Superior temporal gyrus (tissue), 1 donor: ENCODE results near the gene THBS4.

Source experiments
- DNase-seq: peaks from one replicate; pipeline ENCODE4 v3.0.0-alpha.2; 2016; ENCODE audit errors: extremely low spot score

The THBS4 gene

GRCh38 chr5:80043187-80043586 is 8.0 kb downstream of the THBS4 start:
- no peak for DNase-seq

DNA sequence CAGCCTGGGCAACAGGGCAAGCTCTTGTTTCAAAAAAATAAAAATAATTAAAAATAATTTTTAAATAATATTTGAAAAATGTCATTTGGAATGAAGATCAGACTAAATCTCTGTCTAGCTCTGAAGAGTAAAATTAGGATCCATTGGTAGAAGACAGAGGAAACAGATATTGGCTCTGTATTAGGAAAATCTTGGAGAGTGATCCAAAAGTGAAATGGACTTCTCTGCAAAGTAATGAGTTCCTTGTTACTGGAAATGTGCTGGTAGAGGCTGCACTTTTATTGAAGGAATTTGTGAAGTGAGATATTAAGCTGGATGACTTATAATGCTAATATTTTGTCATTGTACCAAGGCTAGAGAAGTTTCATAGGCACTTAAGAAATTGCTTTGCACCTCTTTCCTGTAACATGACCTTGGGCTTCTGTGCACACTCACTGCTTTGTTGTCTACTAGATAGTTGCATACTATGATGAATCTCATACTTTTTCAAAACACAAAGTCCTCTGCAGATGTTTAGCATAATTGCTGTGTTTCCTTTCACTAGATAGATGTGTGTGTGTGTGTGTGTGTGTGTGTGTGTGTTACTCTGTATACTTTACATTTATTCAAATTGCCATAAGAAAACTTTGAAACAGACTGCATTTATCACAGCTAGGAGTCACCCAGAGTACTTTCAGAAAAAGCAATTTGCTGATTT is 13.1 kb downstream of the THBS4 start:
- no peak for DNase-seq

- no peak for DNase-seq
Observed at GRCh38 chr5:80052464-80052863, 17.3 kb downstream of the THBS4 start.

GRCh38 chr5:80054682-80055081 is 19.5 kb downstream of the THBS4 start:
- no peak for DNase-seq

DNA sequence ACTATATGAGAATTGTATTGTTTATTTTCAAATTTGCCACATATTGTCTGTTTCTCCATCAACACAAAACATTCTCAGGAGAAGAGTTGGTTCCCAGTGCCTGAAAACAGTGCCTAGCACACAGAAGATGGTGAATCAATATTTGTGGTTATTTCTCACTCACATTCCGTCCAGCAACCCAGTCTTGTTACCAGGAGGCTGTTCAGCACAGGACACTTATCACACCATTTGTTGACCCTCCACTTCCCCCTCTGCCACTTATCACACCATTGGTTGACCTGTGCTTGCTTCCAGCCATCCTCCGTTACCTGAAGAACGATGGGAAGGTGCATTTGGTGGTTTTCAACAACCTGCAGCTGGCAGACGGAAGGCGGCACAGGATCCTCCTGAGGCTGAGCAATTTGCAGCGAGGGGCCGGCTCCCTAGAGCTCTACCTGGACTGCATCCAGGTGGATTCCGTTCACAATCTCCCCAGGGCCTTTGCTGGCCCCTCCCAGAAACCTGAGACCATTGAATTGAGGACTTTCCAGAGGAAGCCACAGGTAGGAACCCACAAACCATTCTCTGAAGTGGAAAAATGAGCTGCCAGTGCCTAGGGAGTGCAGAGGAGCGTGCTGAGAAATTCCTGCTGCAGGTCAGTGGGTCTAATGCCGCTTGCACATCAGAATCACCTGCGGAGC is 20.5 kb downstream of the THBS4 start:
- DNase-seq = no peak

- no peak for DNase-seq
Observed at GRCh38 chr5:80057099-80057498, 22.0 kb downstream of the THBS4 start.

DNA sequence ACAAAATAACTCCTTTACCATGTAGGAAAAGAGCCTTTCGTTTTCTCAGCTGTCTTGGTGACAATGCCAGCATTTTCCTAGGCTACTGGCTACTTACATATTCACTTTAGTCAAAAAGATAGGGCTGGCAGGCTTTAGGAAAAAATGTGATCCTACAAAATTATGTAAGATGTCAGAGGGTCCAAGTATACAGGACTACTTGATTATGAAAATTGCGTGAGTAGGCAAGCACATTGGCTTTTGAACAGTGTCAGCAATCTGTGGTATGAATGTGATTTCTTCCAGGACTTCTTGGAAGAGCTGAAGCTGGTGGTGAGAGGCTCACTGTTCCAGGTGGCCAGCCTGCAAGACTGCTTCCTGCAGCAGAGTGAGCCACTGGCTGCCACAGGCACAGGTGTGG is 22.8 kb downstream of the THBS4 start:
- DNase-seq = no peak

- no peak for DNase-seq
Observed at GRCh38 chr5:80059354-80059980, 24.3 kb downstream of the THBS4 start.

GRCh38 chr5:80060966-80061365 is 25.8 kb downstream of the THBS4 start:
- no peak for DNase-seq

GRCh38 chr5:80061547-80061946 is 26.4 kb downstream of the THBS4 start:
- no peak for DNase-seq

- DNase-seq = no peak
Observed at GRCh38 chr5:80064124-80064523, 29.0 kb downstream of the THBS4 start.

- no peak for DNase-seq
Observed at GRCh38 chr5:80067016-80067415, 31.9 kb downstream of the THBS4 start.

DNA sequence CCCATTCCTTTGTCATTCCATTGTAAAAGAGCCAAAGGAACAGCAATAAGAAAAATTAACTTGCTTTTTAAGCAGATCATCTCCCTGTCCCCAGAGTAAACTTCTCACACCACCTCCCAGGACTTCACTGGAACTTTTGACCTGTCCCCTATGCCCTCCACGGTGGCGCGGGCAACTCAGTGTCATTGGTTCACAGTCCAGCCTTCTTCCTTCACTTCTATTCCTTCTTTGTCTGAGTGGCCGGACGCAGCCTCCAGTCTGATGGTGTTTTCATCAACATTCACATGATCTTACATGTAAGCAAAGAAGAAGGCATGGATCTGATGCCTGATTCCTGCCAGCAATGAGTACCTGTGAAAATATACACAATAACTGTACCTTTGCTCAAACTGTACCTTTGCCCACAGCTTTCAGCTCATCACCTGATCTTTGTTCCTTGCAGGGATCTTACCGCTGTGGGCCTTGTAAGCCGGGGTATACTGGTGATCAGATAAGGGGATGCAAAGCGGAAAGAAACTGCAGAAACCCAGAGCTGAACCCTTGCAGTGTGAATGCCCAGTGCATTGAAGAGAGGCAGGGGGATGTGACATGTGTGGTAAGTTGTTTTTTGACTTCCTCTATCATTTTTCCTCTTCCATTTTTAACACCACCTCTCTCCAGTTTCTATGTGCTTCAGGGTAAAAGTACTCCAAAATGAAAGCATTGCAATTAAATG is 32.5 kb downstream of the THBS4 start:
- DNase-seq = no peak

DNA sequence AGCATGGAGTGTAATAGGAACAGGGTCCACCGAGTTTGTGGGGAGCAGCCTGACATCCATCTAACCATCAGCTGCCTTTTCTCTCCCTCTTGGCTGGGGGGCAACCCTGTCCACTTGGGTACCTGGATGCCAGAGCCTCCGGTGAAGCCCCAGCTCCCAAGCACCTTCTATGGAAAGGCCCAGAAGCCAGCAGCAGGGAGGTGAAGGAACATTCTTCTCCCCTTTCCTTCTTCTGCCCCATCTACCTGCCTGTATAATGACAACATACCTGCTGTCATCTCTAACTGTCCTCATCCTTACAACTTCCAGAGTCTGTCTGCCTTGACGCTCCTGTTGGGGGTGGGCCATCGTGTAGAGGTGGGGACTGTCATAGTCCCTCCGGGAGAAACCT is 33.1 kb downstream of the THBS4 start:
- no peak for DNase-seq

GRCh38 chr5:80068775-80069174 is 33.6 kb downstream of the THBS4 start:
- no peak for DNase-seq

DNA sequence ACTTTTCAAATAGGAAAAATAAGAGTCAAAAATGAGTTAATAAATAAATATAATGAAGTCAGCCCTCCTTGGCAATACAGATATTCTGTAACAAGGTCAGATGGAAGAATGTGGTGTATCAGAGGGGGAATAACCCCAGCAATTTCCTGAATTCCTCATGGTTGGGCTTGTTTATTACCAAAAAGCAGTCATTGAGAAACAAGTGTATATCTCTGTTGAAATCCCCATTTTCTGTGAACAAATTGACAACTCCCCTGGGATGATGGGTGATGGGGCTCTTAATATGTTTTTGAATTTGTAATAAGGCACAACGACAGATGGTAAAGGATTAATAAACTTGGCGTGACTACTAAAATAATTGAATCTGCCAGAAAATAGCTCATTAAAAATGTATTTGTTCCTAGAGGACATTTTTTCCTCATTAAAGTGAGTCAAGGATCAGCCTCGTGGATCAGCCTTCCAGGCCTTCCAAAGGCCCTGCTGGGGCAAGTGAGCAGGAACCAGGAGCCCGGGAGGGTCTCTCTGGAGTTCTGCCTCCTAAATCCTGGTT is 34.2 kb downstream of the THBS4 start:
- DNase-seq = no peak

DNA sequence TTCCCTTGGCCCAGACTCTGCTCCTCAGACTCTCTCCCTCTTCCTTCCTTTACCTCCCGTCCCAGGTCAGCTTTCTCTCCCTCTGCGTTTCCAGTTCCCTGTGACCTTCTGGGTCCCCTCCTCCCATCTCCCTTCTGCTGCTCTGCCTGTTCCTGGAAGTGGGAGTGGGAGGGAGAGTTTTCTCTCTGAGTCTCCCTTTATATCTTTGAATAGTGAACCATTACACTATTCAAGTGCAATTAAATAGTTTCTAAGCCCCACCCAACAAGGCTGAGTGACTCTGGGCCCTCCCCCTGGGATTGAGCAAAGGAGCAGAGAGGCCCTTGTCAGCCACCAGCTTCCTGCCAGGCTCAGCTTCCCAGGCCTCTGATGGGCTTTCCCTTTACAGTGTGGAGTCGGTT is 34.8 kb downstream of the THBS4 start:
- no peak for DNase-seq

GRCh38 chr5:80070338-80071056 is 35.3 kb downstream of the THBS4 start:
- no peak for DNase-seq

DNA sequence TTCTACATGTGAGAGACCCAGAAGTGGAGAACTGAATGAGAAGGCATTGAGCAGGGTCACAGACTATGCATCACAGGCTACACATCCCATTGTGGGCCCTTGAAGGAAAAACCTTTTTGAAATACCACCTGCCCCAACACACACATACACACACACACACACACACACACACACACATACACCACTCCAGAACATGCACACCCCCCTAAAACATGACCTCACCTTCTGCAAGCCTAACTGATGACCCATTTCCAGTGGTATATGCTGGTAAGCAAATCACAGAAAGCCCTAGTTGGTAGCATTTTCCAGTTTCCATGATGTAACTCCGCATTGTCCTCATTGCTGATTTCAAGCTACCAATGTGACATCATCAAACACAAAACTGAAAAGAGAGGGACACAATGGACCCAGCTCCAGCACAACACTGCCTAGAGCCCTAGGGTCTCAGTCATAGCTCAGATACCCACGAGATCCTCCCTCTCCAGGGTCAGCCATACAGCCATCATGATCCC is 36.4 kb downstream of the THBS4 start:
- DNase-seq = no peak

DNA sequence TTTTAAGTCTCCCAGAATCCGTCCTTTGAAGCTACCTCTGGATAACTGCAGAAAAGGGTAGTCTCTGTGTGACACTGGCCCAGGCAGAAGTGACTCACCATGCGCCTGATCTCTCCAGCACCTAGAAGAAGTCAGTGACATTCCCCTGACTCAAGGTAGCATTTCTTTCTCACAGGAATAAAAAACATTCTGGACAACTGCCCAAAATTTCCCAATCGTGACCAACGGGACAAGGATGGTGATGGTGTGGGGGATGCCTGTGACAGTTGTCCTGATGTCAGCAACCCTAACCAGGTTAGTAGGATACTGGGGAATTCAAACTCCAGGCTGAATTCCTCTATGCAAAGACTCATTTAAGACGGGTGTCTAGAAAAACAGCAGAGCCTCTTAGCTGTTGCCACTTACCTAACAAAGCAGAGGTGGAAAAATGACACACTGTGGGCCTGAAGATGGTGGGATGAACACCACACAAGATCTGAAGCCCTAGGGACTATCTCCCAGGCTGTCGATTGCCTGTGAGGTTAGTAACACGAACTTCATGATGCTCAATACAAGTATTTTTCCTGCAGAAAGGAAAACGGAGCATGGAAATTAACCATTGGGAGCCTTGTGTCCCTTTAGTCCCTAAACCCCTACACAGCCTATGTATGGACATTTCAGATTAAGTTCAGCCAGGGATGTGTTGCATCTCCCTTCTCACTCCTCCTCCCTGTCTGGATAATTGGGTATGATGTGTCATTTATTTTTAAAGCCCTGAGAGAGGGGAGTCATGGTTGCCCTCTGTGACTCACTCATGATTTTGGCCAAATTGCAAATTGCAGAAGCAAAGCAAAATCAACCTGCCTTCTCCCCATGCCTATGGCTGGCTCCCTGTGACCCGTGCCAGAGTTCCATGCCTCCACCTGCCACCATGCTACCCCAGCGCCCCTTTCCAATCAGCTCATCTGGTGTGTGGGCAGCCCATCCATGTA is 37.2 kb downstream of the THBS4 start:
- DNase-seq = peak; percentile 42
